IMR-90 (cell line): ENCODE results near the gene HPCAL4. TPM values are rescaled to one million over a fixed set of nuclear protein-coding genes. Genes with fewer than 3 reads are reported as not detected.

Source experiments
- ATAC-seq: fragments of 200-7000 bp; cut with Tn5 transposase; 2 replicates; pipeline ENCODE4 v1.9.1; 2020; ENCODE audit warnings: low read depth, mild to moderate bottlenecking, moderate library complexity
- BruUV-seq: library from RNA; stranded (reverse); fragments of 400-500 nt; replicated peaks from 2 replicates; lab custom pipeline; 2021; lab: Mats Ljungman, UMichigan
- CTCF ChIA-PET: fragments of 300-600 bp; formaldehyde crosslinking; extraction: SDS; loops from one replicate; lab custom pipeline; 2021; ENCODE audit warnings: antibody characterized with exemption; lab: Yijun Ruan, JAX
- POLR2A ChIA-PET: fragments of 300-600 bp; sonication (Branson Sonifier 250); formaldehyde crosslinking; loops from one replicate; lab custom pipeline; 2022; ENCODE audit warnings: antibody characterized with exemption; ENCODE audit not compliant: unreplicated experiment; lab: Charles Lee
- DNase-seq: peaks from one replicate; pipeline ENCODE4 v3.0.0; 2013
- H2AFZ ChIP-seq: replicated peaks from 2 replicates; pipeline ENCODE3; 2013; ENCODE audit warnings: low read length, mild to moderate bottlenecking; ENCODE audit not compliant: poor library complexity
- H2AK5ac ChIP-seq: 2 replicates; pipeline ENCODE4 v1.6.1; 2013; ENCODE audit warnings: low read depth, low read length, inconsistent platforms
- H2AK9ac ChIP-seq: replicated peaks from 2 replicates; pipeline ENCODE3; 2013; ENCODE audit warnings: mild to moderate bottlenecking, low read depth, low read length, moderate library complexity; ENCODE audit not compliant: poor library complexity
- H2BK120ac ChIP-seq: 2 replicates; pipeline ENCODE4 v1.6.1; 2013; ENCODE audit warnings: low read depth, low read length, inconsistent platforms
- H2BK15ac ChIP-seq: 3 replicates; pipeline ENCODE4 v1.6.1; 2013; ENCODE audit warnings: low read depth, low read length, inconsistent platforms
- H2BK20ac ChIP-seq: 2 replicates; pipeline ENCODE4 v1.6.1; 2013; ENCODE audit warnings: low read depth, mild to moderate bottlenecking, inconsistent platforms, low read length, moderate library complexity
- H2BK5ac ChIP-seq: 2 replicates; pipeline ENCODE4 v1.6.1; 2013; ENCODE audit warnings: mild to moderate bottlenecking, low read depth, low read length, inconsistent platforms; ENCODE audit not compliant: poor library complexity, severe bottlenecking
- H3K14ac ChIP-seq: replicated peaks from 2 replicates; pipeline ENCODE4 v1.6.1; 2013; ENCODE audit warnings: low read depth, low read length, inconsistent platforms
- H3K18ac ChIP-seq: 2 replicates; pipeline ENCODE4 v1.6.1; 2013; ENCODE audit warnings: low read depth, low read length, control low read depth
- H3K23ac ChIP-seq: 2 replicates; pipeline ENCODE4 v1.6.1; 2013; ENCODE audit warnings: low read depth, low read length, inconsistent platforms
- H3K27ac ChIP-seq: 2 replicates; pipeline ENCODE4 v1.5.1; 2013; ENCODE audit warnings: mild to moderate bottlenecking, control low read depth, low read length; ENCODE audit not compliant: insufficient read depth
- H3K27me3 ChIP-seq: 2 replicates; pipeline ENCODE4 v1.6.1; 2013; ENCODE audit warnings: low read length; ENCODE audit not compliant: control insufficient read depth, insufficient read depth
- H3K36me3 ChIP-seq: 2 replicates; pipeline ENCODE4 v1.6.1; 2013; ENCODE audit warnings: low read length, mixed read lengths; ENCODE audit not compliant: control insufficient read depth, insufficient read depth
- H3K4ac ChIP-seq: 2 replicates; pipeline ENCODE4 v1.6.1; 2013; ENCODE audit warnings: low read depth, low read length, inconsistent platforms
- H3K4me1 ChIP-seq: 2 replicates; pipeline ENCODE4 v1.6.1; 2013; ENCODE audit warnings: low read length, mixed read lengths; ENCODE audit not compliant: control insufficient read depth, insufficient read depth
- H3K4me2 ChIP-seq: 2 replicates; pipeline ENCODE4 v1.6.1; 2013; ENCODE audit warnings: low read depth, mild to moderate bottlenecking, control low read depth, low read length, moderate library complexity
- H3K4me3 ChIP-seq: 2 replicates; pipeline ENCODE4 v1.5.1; 2013; ENCODE audit warnings: low read depth, mild to moderate bottlenecking, control low read depth, low read length, moderate library complexity; ENCODE audit not compliant: insufficient read depth
- H3K56ac ChIP-seq: 2 replicates; pipeline ENCODE4 v1.6.1; 2013; ENCODE audit warnings: low read length, inconsistent platforms; ENCODE audit not compliant: insufficient read depth; ENCODE audit errors: extremely low read depth
- H3K79me1 ChIP-seq, 2 experiments: 2 replicates each; pipeline ENCODE4 v1.6.1; 2013; ENCODE audit warnings: low read length in 2 of 2, inconsistent platforms in 1 of 2, low read depth in 1 of 2
- H3K9ac ChIP-seq: 2 replicates; pipeline ENCODE4 v1.6.1; 2013; ENCODE audit warnings: low read depth, low read length, control low read depth
- H3K9me1 ChIP-seq: 2 replicates; pipeline ENCODE4 v1.6.1; 2013; ENCODE audit warnings: low read length, inconsistent platforms; ENCODE audit not compliant: insufficient read depth
- H3K9me3 ChIP-seq: 2 replicates; pipeline ENCODE4 v1.6.1; 2013; ENCODE audit warnings: low read length; ENCODE audit not compliant: control insufficient read depth, insufficient read depth
- H4K20me1 ChIP-seq: 2 replicates; pipeline ENCODE4 v1.6.1; 2013; ENCODE audit warnings: low read length, inconsistent platforms; ENCODE audit not compliant: insufficient read depth
- H4K5ac ChIP-seq: 2 replicates; pipeline ENCODE4 v1.6.1; 2013; ENCODE audit warnings: mild to moderate bottlenecking, low read depth, low read length, control low read depth
- H4K8ac ChIP-seq, 2 experiments: 2 replicates each; pipeline ENCODE4 v1.6.1; 2013; ENCODE audit warnings: low read depth in 2 of 2, low read length in 2 of 2, control low read depth in 1 of 2, inconsistent platforms in 1 of 2
- H4K91ac ChIP-seq: 2 replicates; pipeline ENCODE4 v1.6.1; 2013; ENCODE audit warnings: low read depth, low read length, inconsistent platforms; ENCODE audit not compliant: insufficient read depth
- CEBPB ChIP-seq: IDR thresholded peaks from 2 replicates; pipeline ENCODE4 v1.6.1; 2012; ENCODE audit warnings: low read depth, low read length, improper control_type of control experiment
- MAFK ChIP-seq: IDR thresholded peaks from 2 replicates; pipeline ENCODE4 v1.6.1; 2012; ENCODE audit warnings: low read depth, low read length, improper control_type of control experiment
- POLR2A ChIP-seq: IDR thresholded peaks from 2 replicates; pipeline ENCODE4 v1.6.1; 2012; ENCODE audit warnings: mild to moderate bottlenecking, low read depth, low read length
- RCOR1 ChIP-seq: IDR thresholded peaks from 2 replicates; pipeline ENCODE4 v1.6.1; 2012; ENCODE audit warnings: mild to moderate bottlenecking, low read length, improper control_type of control experiment; ENCODE audit not compliant: insufficient replicate concordance
- RFX5 ChIP-seq: IDR thresholded peaks from 2 replicates; pipeline ENCODE4 v1.8.0; 2012; ENCODE audit warnings: low read depth, mild to moderate bottlenecking, low read length, moderate library complexity
- USF2 ChIP-seq: fragments of 150-350 bp; IDR thresholded peaks from 2 replicates; pipeline ENCODE4 v1.6.1; 2017; ENCODE audit warnings: mild to moderate bottlenecking, antibody characterized with exemption, low read length, low read depth
- WGBS, 2 experiments: methylation state at CpG; one replicate each; pipeline versions ENCODE4 v1.1.5 to v1.1.7; 2013; ENCODE audit warnings: missing lambda C conversion rate in 2 of 2; ENCODE audit not compliant: insufficient read length in 1 of 2; ENCODE audit errors: extremely low coverage in 2 of 2; 5-methylcytosine and 5-hydroxymethylcytosine counted together
- dilution Hi-C: fragments of 300-500 bp; cut with HindIII; formaldehyde crosslinking; loops from one replicate; pipeline ENCODE4 v1.14.3; 2018; ENCODE audit warnings: low sequenced_read_pairs; ENCODE audit not compliant: unreplicated experiment
- in situ Hi-C: fragments of 300-500 bp; cut with MboI; formaldehyde crosslinking; loops from 3 replicates; pipeline ENCODE4 v1.14.3; 2019; ENCODE audit warnings: low sequenced_read_pairs, inconsistent platforms, mixed read lengths
- intact Hi-C: fragments of 100-400 bp; cut with micrococcal nuclease; formaldehyde crosslinking; loops from 2 replicates; pipeline ENCODE4 v1.10.0; 2022
- polyA plus RNA-seq, 3 experiments: library from polyadenylated mRNA; depleted of rRNA; stranded (reverse); fragments of >200 nt; gene quantifications; 2 replicates each; pipeline ENCODE4 v1.2.3, GENCODE V29; 2012; ENCODE audit warnings: low replicate concordance in 1 of 3
- total RNA-seq: library from RNA; depleted of rRNA; stranded (reverse); fragments of >200 nt; gene quantifications from 2 replicates; pipeline ENCODE4 v1.2.3, GENCODE V29; 2012
- TF ChIP-seq, protein P1 (sequence below): fragments of 150-350 bp; IDR thresholded peaks from 2 replicates; pipeline ENCODE4 v1.6.1; 2016; ENCODE audit warnings: low read depth, mild to moderate bottlenecking, low read length, moderate library complexity, borderline replicate concordance
- TF ChIP-seq, protein P2 (sequence below): conservative IDR thresholded peaks from 2 replicates; pipeline ENCODE4 v1.5.1; 2012; ENCODE audit warnings: mild to moderate bottlenecking, low read depth, low read length, improper control_type of control experiment

Gene HPCAL4
- total and polyA plus RNA-seq, 2 of the 4 experiments (the other 2 are of a cell fraction): 0.02 TPM; not detected in 1

DNA sequence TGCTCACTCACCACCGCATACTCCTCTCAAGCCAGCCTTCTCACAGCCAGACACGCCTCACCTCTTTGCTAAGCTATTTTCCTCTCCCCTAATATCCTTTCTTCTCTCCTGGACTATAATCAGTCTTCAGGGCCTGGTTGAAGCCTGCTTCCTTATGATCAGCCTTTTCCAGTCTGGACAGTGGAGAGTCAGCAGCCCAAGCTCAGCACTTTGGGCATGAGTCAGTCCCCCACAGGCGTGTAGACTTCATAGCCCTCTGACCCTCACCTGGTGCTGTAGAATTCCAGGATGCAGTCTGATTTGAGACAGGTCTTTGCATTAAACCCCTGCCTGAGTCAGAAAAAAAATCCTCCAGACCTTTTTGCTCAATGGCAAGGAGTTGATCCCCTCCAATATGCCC lies 2.5 kb downstream of the HPCAL4 start:
- Histone ChIP-seq H4K5ac (no peak overlapping the region), H3K79me1 (no peaks in the 10 kb centered on the region), H3K18ac (no peak overlapping the region), H4K20me1 (no peaks in the 10 kb centered on the region; the same call in 1 of the 2 replicates), H3K56ac (no peak overlapping the region), H3K4me2 (no peak overlapping the region), H4K91ac (no peak overlapping the region), H2BK120ac (no peak overlapping the region), H2BK15ac (no peak overlapping the region), H2AK9ac (no peak overlapping the region), H2BK20ac (no peak overlapping the region), H3K36me3 (no peaks in the 10 kb centered on the region), H4K8ac (no peak overlapping the region), H3K4me1 (no peaks in the 10 kb centered on the region; the same call in 1 of the 2 replicates), H2AFZ (no peak overlapping the region), H3K27me3 (peaks cover 89% of the 10 kb centered on the region), H3K9me3 (peaks cover 4% of the 10 kb centered on the region), H3K4ac (no peak overlapping the region), H3K14ac (no peak overlapping the region), H2AK5ac (no peak overlapping the region), H3K9ac (no peak overlapping the region), H3K23ac (no peak overlapping the region), H3K4me3 (no peak overlapping the region), H3K9me1 (no peaks in the 10 kb centered on the region), H2BK5ac (no peak overlapping the region), H3K27ac (no peak overlapping the region)
- CTCF ChIA-PET: no interaction called here
- dilution Hi-C loops (no loop called here), intact Hi-C loops (no loop called here), in situ Hi-C loops (no loop called here)
- BruUV-seq: no TSS peak
- POLR2A ChIA-PET: no interaction called here
- ATAC-seq (no peak), DNase-seq (no peak)
- TF ChIP-seq, protein P1, sequence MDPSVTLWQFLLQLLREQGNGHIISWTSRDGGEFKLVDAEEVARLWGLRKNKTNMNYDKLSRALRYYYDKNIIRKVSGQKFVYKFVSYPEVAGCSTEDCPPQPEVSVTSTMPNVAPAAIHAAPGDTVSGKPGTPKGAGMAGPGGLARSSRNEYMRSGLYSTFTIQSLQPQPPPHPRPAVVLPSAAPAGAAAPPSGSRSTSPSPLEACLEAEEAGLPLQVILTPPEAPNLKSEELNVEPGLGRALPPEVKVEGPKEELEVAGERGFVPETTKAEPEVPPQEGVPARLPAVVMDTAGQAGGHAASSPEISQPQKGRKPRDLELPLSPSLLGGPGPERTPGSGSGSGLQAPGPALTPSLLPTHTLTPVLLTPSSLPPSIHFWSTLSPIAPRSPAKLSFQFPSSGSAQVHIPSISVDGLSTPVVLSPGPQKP: no peak
- TF ChIP-seq USF2: no peak
- TF ChIP-seq POLR2A: no peak
- TF ChIP-seq RFX5: no peak
- no peak for TF ChIP-seq MAFK
- no peak for TF ChIP-seq RCOR1
- TF ChIP-seq CEBPB: no peak
- TF ChIP-seq, protein P2, sequence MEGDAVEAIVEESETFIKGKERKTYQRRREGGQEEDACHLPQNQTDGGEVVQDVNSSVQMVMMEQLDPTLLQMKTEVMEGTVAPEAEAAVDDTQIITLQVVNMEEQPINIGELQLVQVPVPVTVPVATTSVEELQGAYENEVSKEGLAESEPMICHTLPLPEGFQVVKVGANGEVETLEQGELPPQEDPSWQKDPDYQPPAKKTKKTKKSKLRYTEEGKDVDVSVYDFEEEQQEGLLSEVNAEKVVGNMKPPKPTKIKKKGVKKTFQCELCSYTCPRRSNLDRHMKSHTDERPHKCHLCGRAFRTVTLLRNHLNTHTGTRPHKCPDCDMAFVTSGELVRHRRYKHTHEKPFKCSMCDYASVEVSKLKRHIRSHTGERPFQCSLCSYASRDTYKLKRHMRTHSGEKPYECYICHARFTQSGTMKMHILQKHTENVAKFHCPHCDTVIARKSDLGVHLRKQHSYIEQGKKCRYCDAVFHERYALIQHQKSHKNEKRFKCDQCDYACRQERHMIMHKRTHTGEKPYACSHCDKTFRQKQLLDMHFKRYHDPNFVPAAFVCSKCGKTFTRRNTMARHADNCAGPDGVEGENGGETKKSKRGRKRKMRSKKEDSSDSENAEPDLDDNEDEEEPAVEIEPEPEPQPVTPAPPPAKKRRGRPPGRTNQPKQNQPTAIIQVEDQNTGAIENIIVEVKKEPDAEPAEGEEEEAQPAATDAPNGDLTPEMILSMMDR: no peak
- no CpG with 5 or more reads among the region's 3 CpGs for WGBS, 2 experiments
